Peyer's patch (tissue), 4 donors: ENCODE measurements around the gene MIOS.

Experiments used
- POLR2A ChIP-seq, 2 donors: fragments of 450-650 bp; IDR thresholded peaks; one replicate each; pipeline ENCODE4 v1.5.1; 2017; ENCODE audit warnings: antibody characterized with exemption in 2 of 2, mild to moderate bottlenecking in 2 of 2, moderate library complexity in 2 of 2
- TF ChIP-seq, protein P1 (sequence below), 6 experiments: fragments of 450-650 bp in 4 of 6; fragments of 200-600 bp in 2 of 6; sonication (generic) in 1 of 6; IDR thresholded peaks; one replicate each; pipeline ENCODE4 v1.5.1; 2017 to 2019; ENCODE audit warnings: antibody characterized with exemption in 6 of 6, mild to moderate bottlenecking in 3 of 6, moderate library complexity in 1 of 6

DNA sequence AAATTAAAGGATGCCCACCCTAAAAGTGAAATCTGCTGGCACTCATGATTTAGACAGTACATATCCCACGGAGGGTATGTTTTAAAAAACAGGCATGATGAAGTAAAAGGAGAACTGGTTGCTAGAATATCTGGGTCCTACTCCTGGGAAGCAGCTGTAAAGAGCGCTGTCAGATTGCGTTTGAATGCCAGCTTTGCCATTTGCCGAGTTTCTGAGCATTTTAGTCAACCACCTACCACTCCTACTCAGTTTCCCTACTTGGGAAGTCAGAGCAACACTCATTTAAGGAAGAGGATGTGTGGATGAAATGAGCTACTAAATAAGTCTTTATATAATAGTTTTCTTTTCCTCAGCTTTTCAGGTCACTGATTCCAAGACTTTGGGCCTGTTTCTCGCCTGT is 72.7 kb downstream of the MIOS start:
- TF ChIP-seq, protein P1, sequence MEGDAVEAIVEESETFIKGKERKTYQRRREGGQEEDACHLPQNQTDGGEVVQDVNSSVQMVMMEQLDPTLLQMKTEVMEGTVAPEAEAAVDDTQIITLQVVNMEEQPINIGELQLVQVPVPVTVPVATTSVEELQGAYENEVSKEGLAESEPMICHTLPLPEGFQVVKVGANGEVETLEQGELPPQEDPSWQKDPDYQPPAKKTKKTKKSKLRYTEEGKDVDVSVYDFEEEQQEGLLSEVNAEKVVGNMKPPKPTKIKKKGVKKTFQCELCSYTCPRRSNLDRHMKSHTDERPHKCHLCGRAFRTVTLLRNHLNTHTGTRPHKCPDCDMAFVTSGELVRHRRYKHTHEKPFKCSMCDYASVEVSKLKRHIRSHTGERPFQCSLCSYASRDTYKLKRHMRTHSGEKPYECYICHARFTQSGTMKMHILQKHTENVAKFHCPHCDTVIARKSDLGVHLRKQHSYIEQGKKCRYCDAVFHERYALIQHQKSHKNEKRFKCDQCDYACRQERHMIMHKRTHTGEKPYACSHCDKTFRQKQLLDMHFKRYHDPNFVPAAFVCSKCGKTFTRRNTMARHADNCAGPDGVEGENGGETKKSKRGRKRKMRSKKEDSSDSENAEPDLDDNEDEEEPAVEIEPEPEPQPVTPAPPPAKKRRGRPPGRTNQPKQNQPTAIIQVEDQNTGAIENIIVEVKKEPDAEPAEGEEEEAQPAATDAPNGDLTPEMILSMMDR (IDR thresholded peaks at IDR 0.05) = no peak
- TF ChIP-seq POLR2A (IDR thresholded peaks at IDR 0.05) = no peak
